ENCODE results near the gene PDE11A. TPM values are rescaled to one million over a fixed set of nuclear protein-coding genes. Genes with fewer than 3 reads are reported as not detected.

Gene PDE11A
- total RNA-seq, 2 experiments from 2014 or later, result not detected

DNA sequence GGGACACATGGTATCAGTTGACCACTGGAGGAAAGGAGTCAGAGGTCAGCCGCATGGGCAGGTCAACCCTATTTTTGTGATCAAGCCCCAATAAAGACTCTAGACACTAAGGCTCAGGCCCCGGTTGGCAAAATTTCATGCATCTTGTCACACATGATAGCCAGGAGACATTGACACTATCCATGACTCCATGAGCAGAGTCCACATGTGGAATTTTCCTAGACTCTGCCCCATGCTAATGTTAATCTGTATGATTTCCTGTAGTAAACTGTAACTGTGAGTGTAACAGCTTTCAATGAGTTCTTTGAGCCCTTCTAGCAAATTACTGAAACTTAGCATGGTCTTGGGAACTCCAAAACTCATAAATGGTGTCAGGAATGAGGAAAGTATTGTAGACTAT, 192.3 kb downstream of the PDE11A start:
- DNase-seq (no peak), ATAC-seq (no peak)
- intact Hi-C loops (cut with micrococcal nuclease), result no loop called here
- ChIA-PET CTCF (no interaction called here), POLR2A (no interaction called here)
- Mint-ChIP-seq H3K4me3 (no peak overlapping the region), H3K27ac (no peak overlapping the region), H3K4me1 (ENCODE audit: low read depth) (no peaks in the 10 kb centered on the region), H3K36me3 (ENCODE audit: low read depth) (no peaks in the 10 kb centered on the region), H3K27me3 (peaks cover 7% of the 10 kb centered on the region), H3K9me3 (no peaks in the 10 kb centered on the region)
- TF ChIP-seq, protein P1, sequence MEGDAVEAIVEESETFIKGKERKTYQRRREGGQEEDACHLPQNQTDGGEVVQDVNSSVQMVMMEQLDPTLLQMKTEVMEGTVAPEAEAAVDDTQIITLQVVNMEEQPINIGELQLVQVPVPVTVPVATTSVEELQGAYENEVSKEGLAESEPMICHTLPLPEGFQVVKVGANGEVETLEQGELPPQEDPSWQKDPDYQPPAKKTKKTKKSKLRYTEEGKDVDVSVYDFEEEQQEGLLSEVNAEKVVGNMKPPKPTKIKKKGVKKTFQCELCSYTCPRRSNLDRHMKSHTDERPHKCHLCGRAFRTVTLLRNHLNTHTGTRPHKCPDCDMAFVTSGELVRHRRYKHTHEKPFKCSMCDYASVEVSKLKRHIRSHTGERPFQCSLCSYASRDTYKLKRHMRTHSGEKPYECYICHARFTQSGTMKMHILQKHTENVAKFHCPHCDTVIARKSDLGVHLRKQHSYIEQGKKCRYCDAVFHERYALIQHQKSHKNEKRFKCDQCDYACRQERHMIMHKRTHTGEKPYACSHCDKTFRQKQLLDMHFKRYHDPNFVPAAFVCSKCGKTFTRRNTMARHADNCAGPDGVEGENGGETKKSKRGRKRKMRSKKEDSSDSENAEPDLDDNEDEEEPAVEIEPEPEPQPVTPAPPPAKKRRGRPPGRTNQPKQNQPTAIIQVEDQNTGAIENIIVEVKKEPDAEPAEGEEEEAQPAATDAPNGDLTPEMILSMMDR (IDR thresholded peaks at IDR 0.05), result no peak

GRCh38 chr2:177876950-177877349, 195.6 kb downstream of the PDE11A start:
- POLR2A ChIA-PET, result no interaction called here
- H3K9me3 Mint-ChIP-seq, result no peaks in the 10 kb centered on the region
- peaks cover 3% of the 10 kb centered on the region for H3K27me3 Mint-ChIP-seq
- DNase-seq, result no peak
- TF ChIP-seq, protein P1 (IDR thresholded peaks at IDR 0.05), result no peak
- H3K4me1 Mint-ChIP-seq (ENCODE audit: low read depth), result no peaks in the 10 kb centered on the region
- H3K27ac Mint-ChIP-seq, result no peak overlapping the region
- CTCF ChIA-PET, result no interaction called here
- H3K36me3 Mint-ChIP-seq (ENCODE audit: low read depth), result no peaks in the 10 kb centered on the region
- intact Hi-C loops (cut with micrococcal nuclease), result no loop called here
- no peak for ATAC-seq
- H3K4me3 Mint-ChIP-seq, result no peak overlapping the region

- ATAC-seq (no peak), DNase-seq (no peak)
- Mint-ChIP-seq H3K27me3 (peaks cover 7% of the 10 kb centered on the region), H3K27ac (no peak overlapping the region), H3K4me1 (ENCODE audit: low read depth) (no peaks in the 10 kb centered on the region), H3K4me3 (no peak overlapping the region), H3K36me3 (ENCODE audit: low read depth) (no peaks in the 10 kb centered on the region), H3K9me3 (no peaks in the 10 kb centered on the region)
- POLR2A ChIA-PET, result no interaction called here
- CTCF ChIA-PET, result no interaction called here
- TF ChIP-seq, protein P1 (IDR thresholded peaks at IDR 0.05), result no peak
- intact Hi-C loops (cut with micrococcal nuclease), result no loop called here
Observed at GRCh38 chr2:177874686-177875085, 197.9 kb downstream of the PDE11A start.

- Mint-ChIP-seq H3K9me3 (no peaks in the 10 kb centered on the region), H3K4me1 (ENCODE audit: low read depth) (no peaks in the 10 kb centered on the region), H3K27me3 (peaks cover 7% of the 10 kb centered on the region), H3K36me3 (ENCODE audit: low read depth) (no peaks in the 10 kb centered on the region), H3K27ac (no peak overlapping the region), H3K4me3 (no peak overlapping the region)
- DNase-seq (no peak), ATAC-seq (no peak)
- TF ChIP-seq, protein P1 (IDR thresholded peaks at IDR 0.05), result no peak
- POLR2A ChIA-PET, result no interaction called here
- CTCF ChIA-PET, result no interaction called here
- intact Hi-C loops (cut with micrococcal nuclease), result no loop called here
Observed at GRCh38 chr2:177873915-177874314, 198.7 kb downstream of the PDE11A start.

DNA sequence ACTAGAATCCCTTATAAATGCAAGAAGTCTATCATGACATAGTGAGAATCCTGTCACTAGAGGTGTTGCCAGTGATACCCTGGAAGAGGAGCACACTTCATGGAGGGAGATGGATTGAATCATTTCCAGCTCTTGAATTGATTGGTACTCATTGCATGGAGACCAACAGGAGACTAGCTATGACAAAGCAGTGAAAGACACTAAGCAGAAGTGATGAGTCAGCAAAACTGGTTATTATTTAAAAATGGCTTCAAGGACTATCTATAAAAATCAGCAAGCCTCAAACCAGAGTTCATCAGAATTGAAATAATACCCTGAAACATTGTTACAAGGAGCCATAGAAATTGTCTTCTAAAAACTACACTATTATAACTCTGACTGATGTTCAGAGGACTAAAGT, 200.3 kb downstream of the PDE11A start:
- H3K9me3 Mint-ChIP-seq, result no peaks in the 10 kb centered on the region

More for the DNA sequence above, 200.3 kb downstream of the PDE11A start:
- TF ChIP-seq, protein P1 (IDR thresholded peaks at IDR 0.05), result no peak
- Mint-ChIP-seq H3K27me3 (peaks cover 4% of the 10 kb centered on the region), H3K4me1 (ENCODE audit: low read depth) (no peaks in the 10 kb centered on the region), H3K27ac (no peak overlapping the region), H3K36me3 (ENCODE audit: low read depth) (no peaks in the 10 kb centered on the region), H3K4me3 (no peak overlapping the region)
- ChIA-PET CTCF (no interaction called here), POLR2A (no interaction called here)
- ATAC-seq (no peak), DNase-seq (no peak)
- intact Hi-C loops (cut with micrococcal nuclease), result no loop called here
